Measurements from ENCODE around the gene RHAG. TPM values are rescaled to one million over a fixed set of nuclear protein-coding genes. Genes with fewer than 3 reads are reported as not detected.

Gene RHAG
- total RNA-seq, 1 donor from 2014 or later: not detected

DNA sequence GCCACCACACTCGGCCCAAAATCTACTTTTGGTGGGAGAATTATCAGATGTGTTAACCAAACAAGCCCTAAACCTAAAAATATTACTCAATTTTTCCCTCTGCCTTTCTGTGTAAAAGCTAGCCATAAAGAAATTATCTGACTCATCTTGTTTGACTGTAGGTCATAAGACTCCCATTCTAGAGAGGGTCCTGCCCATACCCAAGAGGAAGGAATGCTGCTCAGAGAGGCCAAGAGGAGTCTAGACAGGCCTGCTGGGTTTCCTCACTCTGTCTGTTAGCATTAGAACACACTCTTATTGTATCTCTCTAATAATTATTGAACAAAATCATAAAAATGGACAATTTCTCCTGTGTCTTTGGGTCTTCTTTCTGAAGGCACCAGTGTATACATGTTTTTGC, 60.0 kb downstream of the RHAG start:
- Mint-ChIP-seq H3K4me3 (no peak overlapping the region), H3K27ac (no peak overlapping the region), H3K36me3 (ENCODE audit: low read depth) (no peaks in the 10 kb centered on the region), H3K4me1 (ENCODE audit: low read depth) (no peaks in the 10 kb centered on the region), H3K9me3 (peaks cover 4% of the 10 kb centered on the region), H3K27me3 (ENCODE audit: insufficient read depth) (peaks cover 7% of the 10 kb centered on the region)
- intact Hi-C loops (cut with micrococcal nuclease): no loop called here
- DNase-seq (ENCODE audit: low spot score): no peak

- DNase-seq (ENCODE audit: low spot score): no peak
- intact Hi-C loops (cut with micrococcal nuclease): no loop called here
Observed at GRCh38 chr6:49570474-49571079, 66.1 kb downstream of the RHAG start.

GRCh38 chr6:49565855-49566254, 70.8 kb downstream of the RHAG start:
- no peaks in the 10 kb centered on the region for H3K9me3 Mint-ChIP-seq
- no peaks in the 10 kb centered on the region for H3K36me3 Mint-ChIP-seq (ENCODE audit: low read depth)
- H3K4me3 Mint-ChIP-seq: no peak overlapping the region
- H3K27ac Mint-ChIP-seq: no peak overlapping the region
- intact Hi-C loops (cut with micrococcal nuclease): no loop called here
- peaks cover 8% of the 10 kb centered on the region for H3K27me3 Mint-ChIP-seq (ENCODE audit: insufficient read depth)
- no peaks in the 10 kb centered on the region for H3K4me1 Mint-ChIP-seq (ENCODE audit: low read depth)
- no peak for DNase-seq (ENCODE audit: low spot score)

More at GRCh38 chr6:49570474-49571079, 66.1 kb downstream of the RHAG start:
- H3K9me3 Mint-ChIP-seq: no peaks in the 10 kb centered on the region
- no peak overlapping the region for H3K4me3 Mint-ChIP-seq
- H3K4me1 Mint-ChIP-seq (ENCODE audit: low read depth): no peaks in the 10 kb centered on the region
- H3K36me3 Mint-ChIP-seq (ENCODE audit: low read depth): no peaks in the 10 kb centered on the region
- H3K27ac Mint-ChIP-seq: no peak overlapping the region
- H3K27me3 Mint-ChIP-seq (ENCODE audit: insufficient read depth): peaks cover 5% of the 10 kb centered on the region

- H3K27me3 Mint-ChIP-seq (ENCODE audit: insufficient read depth): peaks cover 8% of the 10 kb centered on the region
- DNase-seq (ENCODE audit: low spot score): no peak
- H3K27ac Mint-ChIP-seq: no peak overlapping the region
- H3K36me3 Mint-ChIP-seq (ENCODE audit: low read depth): no peaks in the 10 kb centered on the region
- H3K4me1 Mint-ChIP-seq (ENCODE audit: low read depth): no peaks in the 10 kb centered on the region
- intact Hi-C loops (cut with micrococcal nuclease): no loop called here
- H3K9me3 Mint-ChIP-seq: no peaks in the 10 kb centered on the region
- no peak overlapping the region for H3K4me3 Mint-ChIP-seq
Observed at GRCh38 chr6:49565261-49565660, 71.4 kb downstream of the RHAG start.

GRCh38 chr6:49564552-49564951, 72.1 kb downstream of the RHAG start:
- Mint-ChIP-seq H3K4me1 (ENCODE audit: low read depth) (no peaks in the 10 kb centered on the region), H3K36me3 (ENCODE audit: low read depth) (no peaks in the 10 kb centered on the region), H3K27ac (no peak overlapping the region), H3K4me3 (no peak overlapping the region), H3K9me3 (no peaks in the 10 kb centered on the region), H3K27me3 (ENCODE audit: insufficient read depth) (peaks cover 8% of the 10 kb centered on the region)
- intact Hi-C loops (cut with micrococcal nuclease): no loop called here
- DNase-seq (ENCODE audit: low spot score): no peak

- intact Hi-C loops (cut with micrococcal nuclease): no loop called here
- H3K27ac Mint-ChIP-seq: no peak overlapping the region
- H3K4me3 Mint-ChIP-seq: no peak overlapping the region
- DNase-seq (ENCODE audit: low spot score): no peak
- no peaks in the 10 kb centered on the region for H3K4me1 Mint-ChIP-seq (ENCODE audit: low read depth)
- no peaks in the 10 kb centered on the region for H3K9me3 Mint-ChIP-seq
- H3K27me3 Mint-ChIP-seq (ENCODE audit: insufficient read depth): peaks cover 6% of the 10 kb centered on the region
- no peaks in the 10 kb centered on the region for H3K36me3 Mint-ChIP-seq (ENCODE audit: low read depth)
Observed at GRCh38 chr6:49563006-49563886, 73.4 kb downstream of the RHAG start.

DNA sequence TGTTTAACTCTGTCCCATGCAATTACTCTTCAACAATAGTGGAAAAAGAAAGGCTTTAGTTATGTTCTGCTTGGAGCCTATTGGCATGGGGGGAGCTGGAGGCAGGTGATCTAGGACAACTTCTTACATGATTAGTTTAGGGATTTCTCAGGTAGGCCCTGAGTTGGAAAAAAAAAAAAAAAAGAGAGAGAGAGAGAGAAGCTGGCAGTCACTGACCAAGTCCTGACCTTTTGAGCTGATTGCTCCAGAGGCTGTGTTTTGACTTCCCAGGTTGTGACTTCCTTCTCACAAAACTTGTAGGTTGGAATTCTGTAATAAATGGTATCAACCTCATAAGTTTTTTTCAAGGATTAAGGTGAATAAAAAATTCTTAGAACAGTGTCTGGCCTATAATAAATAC, 78.4 kb downstream of the RHAG start:
- H3K4me3 Mint-ChIP-seq: no peak overlapping the region
- intact Hi-C loops (cut with micrococcal nuclease): no loop called here
- H3K36me3 Mint-ChIP-seq (ENCODE audit: low read depth): no peaks in the 10 kb centered on the region
- no peak overlapping the region for H3K27ac Mint-ChIP-seq
- no peaks in the 10 kb centered on the region for H3K9me3 Mint-ChIP-seq
- peaks cover 8% of the 10 kb centered on the region for H3K4me1 Mint-ChIP-seq (ENCODE audit: low read depth)
- no peaks in the 10 kb centered on the region for H3K27me3 Mint-ChIP-seq (ENCODE audit: insufficient read depth)
- DNase-seq (ENCODE audit: low spot score): no peak

DNA sequence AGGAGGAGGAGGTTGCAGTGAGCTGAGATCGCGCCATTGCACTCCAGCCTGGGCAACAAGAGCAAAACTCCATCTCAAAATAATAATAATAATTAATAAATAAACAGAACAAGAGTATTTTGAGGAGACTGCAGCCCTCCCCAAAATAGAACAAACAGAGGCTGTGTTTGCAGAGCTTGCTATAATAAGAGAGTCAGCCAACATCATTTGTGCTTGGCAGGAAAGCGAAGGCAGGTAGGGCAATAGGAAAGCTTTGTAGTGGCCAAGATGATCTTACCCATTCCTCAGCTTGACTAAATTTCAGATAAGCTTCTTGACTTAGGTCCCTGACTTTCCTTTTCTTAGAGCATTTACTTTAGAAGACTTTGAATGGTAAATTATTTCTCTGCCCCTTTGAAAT, 79.5 kb downstream of the RHAG start:
- no peaks in the 10 kb centered on the region for H3K27me3 Mint-ChIP-seq (ENCODE audit: insufficient read depth)
- no peak for DNase-seq (ENCODE audit: low spot score)
- intact Hi-C loops (cut with micrococcal nuclease): no loop called here
- no peak overlapping the region for H3K27ac Mint-ChIP-seq
- H3K4me1 Mint-ChIP-seq (ENCODE audit: low read depth): peaks cover 8% of the 10 kb centered on the region
- H3K9me3 Mint-ChIP-seq: no peaks in the 10 kb centered on the region
- H3K36me3 Mint-ChIP-seq (ENCODE audit: low read depth): no peaks in the 10 kb centered on the region
- no peak overlapping the region for H3K4me3 Mint-ChIP-seq

DNA sequence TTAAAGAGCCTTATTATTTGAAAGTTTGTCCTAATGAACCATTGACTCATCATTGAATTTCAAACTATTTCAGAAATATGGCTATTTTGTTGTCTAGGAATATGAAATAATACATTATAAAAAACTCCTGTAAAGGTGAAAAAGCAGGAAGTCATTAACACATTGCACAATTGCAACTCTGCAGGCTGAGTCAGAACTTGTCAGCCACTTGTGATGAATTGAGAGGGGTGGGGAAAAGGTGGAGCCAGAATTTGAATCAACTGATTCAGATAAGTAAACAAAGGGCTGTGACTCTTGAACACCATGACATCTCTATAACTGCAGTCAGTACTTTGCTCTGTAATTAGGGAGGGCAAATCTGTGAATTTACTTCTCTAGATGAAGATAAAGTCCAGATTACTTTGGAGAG, 80.2 kb downstream of the RHAG start:
- Mint-ChIP-seq H3K36me3 (ENCODE audit: low read depth) (no peaks in the 10 kb centered on the region), H3K4me3 (no peak overlapping the region), H3K27me3 (ENCODE audit: insufficient read depth) (peaks cover 3% of the 10 kb centered on the region), H3K9me3 (no peaks in the 10 kb centered on the region), H3K4me1 (ENCODE audit: low read depth) (peaks cover 15% of the 10 kb centered on the region), H3K27ac (no peak overlapping the region)
- intact Hi-C loops (cut with micrococcal nuclease): no loop called here
- DNase-seq (ENCODE audit: low spot score): no peak

- H3K27me3 Mint-ChIP-seq (ENCODE audit: insufficient read depth): peaks cover 3% of the 10 kb centered on the region
- intact Hi-C loops (cut with micrococcal nuclease): no loop called here
- no peaks in the 10 kb centered on the region for H3K36me3 Mint-ChIP-seq (ENCODE audit: low read depth)
Observed at GRCh38 chr6:49555951-49556350, 80.7 kb downstream of the RHAG start.

More at GRCh38 chr6:49555951-49556350, 80.7 kb downstream of the RHAG start:
- DNase-seq (ENCODE audit: low spot score): no peak
- peaks cover 20% of the 10 kb centered on the region for H3K4me1 Mint-ChIP-seq (ENCODE audit: low read depth)
- no peak overlapping the region for H3K27ac Mint-ChIP-seq
- no peaks in the 10 kb centered on the region for H3K9me3 Mint-ChIP-seq
- H3K4me3 Mint-ChIP-seq: no peak overlapping the region

Other genes starting within 250 kb of the RHAG start
- gene MMUT, start 173.6 kb downstream of the RHAG start, total RNA-seq: 13.0 and 13.4 TPM in 2 replicates
- gene CENPQ, start 173.5 kb downstream of the RHAG start, total RNA-seq: 18.2 and 18.7 TPM in 2 replicates
- not detected in 2 replicates for gene GLYATL3, start 136.9 kb downstream of the RHAG start, total RNA-seq
- not detected in 2 replicates for gene C6orf141, start 86.2 kb downstream of the RHAG start, total RNA-seq
- gene CRISP2, start 76.7 kb upstream of the RHAG start, total RNA-seq: not detected in 2 replicates
- not detected in 2 replicates for gene CRISP3, start 107.5 kb upstream of the RHAG start, total RNA-seq
- not detected in 2 replicates for gene PGK2, start 150.4 kb upstream of the RHAG start, total RNA-seq
- gene CRISP1, start 229.7 kb upstream of the RHAG start, total RNA-seq: not detected in 2 replicates

All from activated T-helper 1 cell treated with anti-CD3 and anti-CD28 coated beads, Interleukin-12 subunit alpha, Interleukin-12 subunit beta, Interleukin-2, Interleukin-4 antibody, amounts not matched to agents 30 ng/mL and 10 ng/mL and 1 ng/mL, durations not matched to agents 14 hours and 24 hours and 36 hours (primary cell).